Measurements from ENCODE around the gene SLC48A1. TPM values are rescaled to one million over a fixed set of nuclear protein-coding genes. Genes with fewer than 3 reads are reported as not detected.
"Not testable (repeated sequence)": the region's sequence is repeated elsewhere in the genome, so short reads cannot be mapped to it uniquely, and the experiment has no call there.

SLC48A1 gene
- total and polyA plus RNA-seq, 12 donors, result 12.6 to 31.9 (median 22.1) TPM

- Histone ChIP-seq H3K27me3 (no peaks in the 10 kb centered on the region), H3K4me3 (peak overlapping the region in 5 of 10 donors; percentile 20 to 55 (median 52)), H3K27ac (peak overlapping the region; percentile 93 to 100 (median 98)), H3K4me1 (peaks cover 55 to 94% (median 93%) of the 10 kb centered on the region in 9 donors), H3K36me3 (peaks cover 0 to 25% (median 0%) of the 10 kb centered on the region in 9 donors), H3K9me3 (no peaks in the 10 kb centered on the region)
- intact Hi-C loops (cut with DNase I), result loop anchor here in 1 of 10 donors (5.0 kb wide), 1 partner anchor 32 kb away; no protein-coding TSS in a partner anchor
- DNase-seq (no peak), ATAC-seq (no peak)
- WGBS, 2 donors, result 44 to 60% methylated on average over 3 of the region's 3 CpGs
- TF ChIP-seq CTCF (IDR thresholded peaks at IDR 0.05), result no peak
Measured at GRCh38 chr12:47814539-47815170, 41.6 kb downstream of the SLC48A1 start.

GRCh38 chr12:47815447-47815846 is 42.4 kb downstream of the SLC48A1 start:
- H3K4me3 ChIP-seq, result peak overlapping the region in 2 of 10 donors; percentile 61 to 87
- H3K36me3 ChIP-seq, result peaks cover 0 to 25% (median 0%) of the 10 kb centered on the region in 9 donors
- not testable (repeated sequence) for H3K9me3 ChIP-seq, ATAC-seq, DNase-seq, H3K27me3 ChIP-seq
- intact Hi-C loops (cut with DNase I), result loop anchor here in 1 of 10 donors (5.0 kb wide), 1 partner anchor 33 kb away; no protein-coding TSS in a partner anchor
- H3K4me1 ChIP-seq, result peaks cover 48 to 91% (median 86%) of the 10 kb centered on the region in 9 donors
- H3K27ac ChIP-seq, result peak overlapping the region in 9 of 10 donors; percentile 94 to 100 (median 99)
- 79 to 88% methylated on average over 5 of the region's 5 CpGs for WGBS, 2 donors

- ATAC-seq (peak in 3 of 8 donors; percentile 1 to 4 (median 2)), DNase-seq (peak in 1 of 2 donors; percentile 65)
- no peaks in the 10 kb centered on the region for H3K27me3 ChIP-seq
- H3K9me3 ChIP-seq, result no peaks in the 10 kb centered on the region
- H3K27ac ChIP-seq, result peak overlapping the region; percentile 55 to 100 (median 99)
- peaks cover 44 to 91% (median 84%) of the 10 kb centered on the region in 9 donors for H3K4me1 ChIP-seq
- TF ChIP-seq CTCF (IDR thresholded peaks at IDR 0.05), result no peak
- H3K4me3 ChIP-seq, result peak overlapping the region in 9 of 10 donors; percentile 25 to 89 (median 82)
- WGBS, 2 donors, result 18 to 21% methylated on average over 12 of the region's 12 CpGs
- intact Hi-C loops (cut with DNase I), result loop anchor here in 1 of 10 donors (5.0 kb wide), 1 partner anchor 34 kb away; no protein-coding TSS in a partner anchor
- peaks cover 0 to 25% (median 0%) of the 10 kb centered on the region in 9 donors for H3K36me3 ChIP-seq
Measured at GRCh38 chr12:47816403-47817271, 43.6 kb downstream of the SLC48A1 start.

- Histone ChIP-seq H3K9me3 (no peaks in the 10 kb centered on the region), H3K4me1 (peaks cover 47 to 91% (median 84%) of the 10 kb centered on the region in 9 donors), H3K27ac (peak overlapping the region; percentile 55 to 100 (median 99)), H3K4me3 (peak overlapping the region in 9 of 10 donors; percentile 25 to 89 (median 82)), H3K27me3 (no peaks in the 10 kb centered on the region), H3K36me3 (peaks cover 0 to 25% (median 0%) of the 10 kb centered on the region in 9 donors)
- 24 to 30% methylated on average over 7 of the region's 7 CpGs for WGBS, 2 donors
- ATAC-seq (no peak), DNase-seq (no peak)
- intact Hi-C loops (cut with DNase I), result loop anchor here in 2 of 10 donors (2.0 to 5.0 kb wide), 2 partner anchors 19 to 35 kb away; no protein-coding TSS in a partner anchor
- peak in 6 of 9 donors; percentile 15 to 47 (median 36) for TF ChIP-seq CTCF (IDR thresholded peaks at IDR 0.05)
Measured at GRCh38 chr12:47817272-47818006, 44.4 kb downstream of the SLC48A1 start.

All from heart right ventricle (tissue), 16 donors.